Dendritic cell treated with granulocyte-macrophage colony-stimulating factor and Interleukin-4, amounts not matched to agents 40 ng/mL and 50 ng/mL, for 4 days (primary cell): ENCODE measurements around the gene SLC39A11.

ENCODE experiments used
- H3K27ac Mint-ChIP-seq: one replicate; pipeline ENCODE4 v1.8.0; 2022; ENCODE audit warnings: mild to moderate bottlenecking, mixed read lengths
- H3K27me3 Mint-ChIP-seq: one replicate; pipeline ENCODE4 v1.8.0; 2022; ENCODE audit warnings: mild to moderate bottlenecking, mixed read lengths
- H3K36me3 Mint-ChIP-seq: one replicate; pipeline ENCODE4 v1.8.0; 2022; ENCODE audit warnings: low read depth, mixed read lengths
- H3K4me1 Mint-ChIP-seq: one replicate; pipeline ENCODE4 v1.8.0; 2022; ENCODE audit warnings: low read depth, mixed read lengths
- H3K4me3 Mint-ChIP-seq: one replicate; pipeline ENCODE4 v1.8.0; 2022; ENCODE audit warnings: mild to moderate bottlenecking, moderate library complexity, mixed read lengths
- H3K9me3 Mint-ChIP-seq: one replicate; pipeline ENCODE4 v1.8.0; 2022; ENCODE audit warnings: mixed read lengths
- intact Hi-C: fragments of 100-400 bp; cut with micrococcal nuclease; formaldehyde crosslinking; loops from one replicate; pipeline ENCODE4 v1.15.0; 2022

The SLC39A11 gene

DNA sequence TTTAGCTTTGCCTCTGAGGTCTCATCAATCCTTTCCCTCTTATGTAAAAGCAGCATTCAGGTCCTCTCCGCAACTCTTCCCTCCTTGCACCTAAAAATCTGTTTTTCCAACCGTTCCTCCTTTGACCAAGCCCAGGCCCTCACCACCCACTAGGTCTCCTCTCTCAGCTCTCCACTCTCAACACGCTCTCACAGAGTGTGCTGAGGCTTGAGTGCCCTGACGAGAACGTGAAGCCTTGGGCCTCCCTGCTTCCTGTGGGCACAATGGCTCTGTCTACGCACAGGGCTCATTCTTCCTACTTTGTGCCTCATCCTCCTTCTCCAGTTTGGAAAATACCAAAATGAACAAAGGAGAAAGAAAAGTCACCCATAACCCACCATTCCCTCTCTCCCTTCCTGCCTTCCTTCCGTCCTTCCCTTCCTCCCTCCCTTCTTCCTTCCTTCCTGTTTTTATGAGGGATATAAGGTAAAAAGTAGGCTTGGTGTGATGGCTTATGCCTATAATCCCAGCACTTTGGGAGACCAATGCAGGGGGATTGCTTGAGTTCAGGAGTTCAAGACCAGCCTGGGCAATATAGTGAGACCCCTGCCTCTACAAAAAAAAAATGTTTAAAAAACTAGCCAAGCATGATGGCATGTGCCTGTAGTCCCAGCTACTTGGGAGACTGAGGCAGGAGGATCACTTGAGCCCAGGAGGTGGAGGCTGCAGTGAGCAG lies 31.3 kb upstream of the SLC39A11 start:
- Mint-ChIP-seq H3K27ac (no peak overlapping the region), H3K9me3 (no peaks in the 10 kb centered on the region), H3K36me3 (no peaks in the 10 kb centered on the region), H3K27me3 (no peaks in the 10 kb centered on the region), H3K4me1 (peaks cover 4% of the 10 kb centered on the region), H3K4me3 (no peak overlapping the region)
- intact Hi-C loops = no loop called here

DNA sequence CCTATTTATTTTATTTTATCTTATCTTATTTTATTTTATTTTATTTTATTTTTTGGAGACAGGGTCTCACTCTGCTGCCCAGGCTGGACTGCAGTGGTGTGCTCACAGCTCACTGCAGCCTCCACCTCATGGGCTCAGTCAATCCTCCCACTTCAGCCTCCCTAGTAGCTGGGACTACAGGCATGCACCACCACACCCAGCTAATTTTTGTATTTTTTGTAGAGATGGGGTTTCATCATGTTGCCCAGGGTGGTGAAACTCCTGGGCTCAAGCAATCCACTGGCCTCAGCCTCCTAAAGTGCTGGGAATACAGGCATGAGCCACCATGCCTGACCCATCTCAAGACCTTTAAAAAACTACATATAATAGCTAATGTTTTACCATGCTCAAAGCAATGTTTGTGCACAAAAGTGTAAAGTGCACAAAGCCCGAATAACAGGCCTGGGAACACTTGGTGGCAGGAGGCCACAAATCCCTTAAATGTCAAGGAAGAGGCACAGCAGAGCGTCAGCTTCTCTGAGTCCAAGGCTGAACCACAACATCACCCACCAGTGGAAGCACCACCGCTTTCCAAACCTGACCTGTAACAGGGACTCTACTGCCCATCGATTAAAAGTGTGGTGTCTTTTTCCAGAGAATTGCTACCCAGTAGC lies 30.6 kb upstream of the SLC39A11 start:
- intact Hi-C loops = no loop called here

DNA sequence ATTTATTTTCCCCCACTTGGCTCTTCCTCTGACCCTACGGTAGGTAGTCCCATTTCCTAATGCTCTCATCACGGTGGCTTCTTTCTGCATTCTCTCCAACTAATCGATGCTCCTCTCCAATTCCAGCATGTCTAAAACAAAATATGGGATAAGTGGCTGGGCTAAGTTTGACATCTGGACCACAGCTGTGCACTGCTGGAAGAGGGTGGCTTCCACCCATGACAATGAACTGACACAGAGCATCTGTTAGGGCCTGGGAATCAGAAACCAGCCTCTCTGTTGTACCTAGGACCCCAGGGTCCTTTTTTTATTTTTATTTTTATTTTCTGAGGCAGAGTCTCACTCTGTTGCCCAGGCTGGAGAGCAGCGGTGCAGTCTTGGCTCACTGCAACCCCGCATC lies 29.0 kb upstream of the SLC39A11 start:
- H3K9me3 Mint-ChIP-seq = no peaks in the 10 kb centered on the region
- H3K36me3 Mint-ChIP-seq = no peaks in the 10 kb centered on the region
- peaks cover 4% of the 10 kb centered on the region for H3K4me1 Mint-ChIP-seq
- no peak overlapping the region for H3K27ac Mint-ChIP-seq
- intact Hi-C loops = no loop called here
- no peak overlapping the region for H3K4me3 Mint-ChIP-seq
- no peaks in the 10 kb centered on the region for H3K27me3 Mint-ChIP-seq

More for the DNA sequence above, 30.6 kb upstream of the SLC39A11 start:
- H3K36me3 Mint-ChIP-seq = no peaks in the 10 kb centered on the region
- H3K4me1 Mint-ChIP-seq = peaks cover 4% of the 10 kb centered on the region
- H3K27ac Mint-ChIP-seq = no peak overlapping the region
- H3K4me3 Mint-ChIP-seq = no peak overlapping the region
- H3K9me3 Mint-ChIP-seq = no peaks in the 10 kb centered on the region
- no peaks in the 10 kb centered on the region for H3K27me3 Mint-ChIP-seq

DNA sequence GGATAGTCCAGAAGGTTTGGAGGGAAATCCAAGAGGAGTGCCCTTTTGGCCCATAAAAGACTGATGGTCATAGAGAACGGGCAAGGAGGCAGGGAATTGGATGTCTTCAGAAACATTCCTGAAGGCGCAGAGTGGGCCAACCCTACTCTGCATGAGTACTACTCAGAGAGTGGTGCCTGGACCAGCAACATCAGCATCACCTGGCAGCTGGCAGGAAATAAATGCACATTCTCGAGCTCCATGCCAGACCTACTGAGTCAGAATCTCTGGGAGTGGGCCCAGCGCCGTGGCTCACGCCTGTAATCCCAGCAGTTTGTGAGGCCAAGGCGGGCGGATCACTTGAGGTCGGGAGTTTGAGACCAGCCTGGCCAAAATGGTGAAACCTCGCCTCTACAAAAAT lies 27.1 kb upstream of the SLC39A11 start:
- no peak overlapping the region for H3K27ac Mint-ChIP-seq

DNA sequence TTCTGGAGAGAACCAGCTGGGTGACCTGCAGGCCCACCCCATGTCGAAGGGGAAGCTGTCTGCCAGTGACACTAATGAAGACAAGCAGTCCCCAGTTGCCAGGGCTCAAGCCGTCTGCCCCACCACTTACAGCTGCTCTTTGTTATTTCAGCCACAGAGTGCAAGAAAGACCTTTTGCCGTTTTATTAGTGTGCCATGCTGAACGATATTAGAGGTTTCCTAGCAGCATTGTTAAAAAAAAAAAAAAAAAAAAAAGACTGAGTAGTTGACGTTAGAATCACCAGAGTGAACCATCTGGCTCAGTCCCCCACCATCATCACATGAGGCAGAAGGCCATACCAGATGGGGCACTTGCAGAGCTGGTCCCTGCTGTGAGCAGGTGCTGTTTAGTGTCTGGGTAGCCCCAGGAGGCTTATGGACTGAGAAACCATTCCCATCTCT lies 26.5 kb upstream of the SLC39A11 start:
- Mint-ChIP-seq H3K27me3 (no peaks in the 10 kb centered on the region), H3K4me1 (peaks cover 4% of the 10 kb centered on the region), H3K9me3 (peaks cover 10% of the 10 kb centered on the region), H3K36me3 (no peaks in the 10 kb centered on the region), H3K27ac (no peak overlapping the region), H3K4me3 (no peak overlapping the region)
- intact Hi-C loops = no loop called here

More for the DNA sequence above, 27.1 kb upstream of the SLC39A11 start:
- Mint-ChIP-seq H3K4me3 (no peak overlapping the region), H3K36me3 (no peaks in the 10 kb centered on the region), H3K27me3 (no peaks in the 10 kb centered on the region), H3K4me1 (peaks cover 4% of the 10 kb centered on the region), H3K9me3 (peaks cover 10% of the 10 kb centered on the region)
- intact Hi-C loops = no loop called here

DNA sequence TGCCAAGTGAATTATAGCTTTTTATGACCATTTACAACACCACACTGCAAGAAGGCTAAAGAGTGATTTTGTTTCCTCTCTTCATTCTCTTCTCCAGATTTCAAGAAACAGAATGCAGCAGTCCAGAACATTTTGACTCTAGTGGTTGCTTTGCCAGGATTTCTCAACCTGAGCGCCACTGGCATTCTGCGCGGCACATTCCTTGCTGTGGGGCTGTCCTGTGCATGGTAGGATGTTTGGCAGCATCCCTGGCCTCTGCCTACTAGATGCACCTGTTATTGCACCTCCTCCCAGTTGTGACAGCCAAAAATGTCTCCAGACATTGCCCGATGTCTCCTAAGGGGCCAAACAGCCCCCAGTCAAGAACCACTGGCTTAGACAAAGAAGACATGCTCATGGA lies 25.7 kb upstream of the SLC39A11 start:
- Mint-ChIP-seq H3K4me3 (no peak overlapping the region), H3K27me3 (no peaks in the 10 kb centered on the region), H3K27ac (no peak overlapping the region), H3K4me1 (no peaks in the 10 kb centered on the region), H3K9me3 (peaks cover 10% of the 10 kb centered on the region), H3K36me3 (no peaks in the 10 kb centered on the region)
- intact Hi-C loops = no loop called here

DNA sequence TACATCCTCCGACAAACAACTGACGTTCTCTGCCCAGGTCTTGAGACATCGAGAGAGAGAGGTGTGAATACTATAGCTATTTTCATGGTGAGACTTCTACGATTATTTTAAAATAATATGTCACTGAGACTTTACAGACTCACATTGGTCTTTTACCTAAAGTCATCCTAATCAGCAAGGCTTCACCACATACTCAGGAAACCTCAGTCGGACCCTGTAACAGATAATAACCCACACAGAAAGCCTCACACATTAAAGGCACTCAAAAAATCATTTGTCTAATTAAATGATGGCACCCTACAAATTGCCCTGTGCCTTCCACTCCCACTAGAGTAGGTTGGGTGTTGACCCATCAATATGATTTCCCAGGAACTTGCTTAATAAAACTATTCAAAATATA lies 19.8 kb upstream of the SLC39A11 start:
- intact Hi-C loops = no loop called here
- H3K36me3 Mint-ChIP-seq = no peaks in the 10 kb centered on the region
- H3K27ac Mint-ChIP-seq = no peak overlapping the region
- no peak overlapping the region for H3K4me3 Mint-ChIP-seq
- H3K9me3 Mint-ChIP-seq = peaks cover 10% of the 10 kb centered on the region
- H3K27me3 Mint-ChIP-seq = no peaks in the 10 kb centered on the region
- H3K4me1 Mint-ChIP-seq = peaks cover 4% of the 10 kb centered on the region

DNA sequence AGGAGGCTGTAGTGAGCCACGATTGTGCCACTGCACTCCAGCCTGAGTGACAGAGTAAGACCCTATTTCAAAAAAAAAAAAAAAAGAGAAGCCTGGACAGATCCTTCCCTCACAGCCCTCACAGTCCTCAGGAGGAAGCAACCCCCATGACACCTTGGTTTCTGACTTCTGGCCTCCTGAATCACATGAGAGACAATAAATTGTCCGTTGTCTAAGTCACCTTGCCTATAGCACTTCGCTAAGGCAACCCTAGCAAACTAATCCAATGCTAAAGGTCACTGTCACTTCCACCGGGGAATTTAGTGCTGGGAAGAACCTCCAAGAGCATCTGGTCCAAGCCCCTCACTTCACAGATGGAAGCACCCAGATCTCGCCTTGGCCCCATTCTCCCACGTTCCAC lies 18.9 kb upstream of the SLC39A11 start:
- H3K27me3 Mint-ChIP-seq = no peaks in the 10 kb centered on the region
- intact Hi-C loops = no loop called here

DNA sequence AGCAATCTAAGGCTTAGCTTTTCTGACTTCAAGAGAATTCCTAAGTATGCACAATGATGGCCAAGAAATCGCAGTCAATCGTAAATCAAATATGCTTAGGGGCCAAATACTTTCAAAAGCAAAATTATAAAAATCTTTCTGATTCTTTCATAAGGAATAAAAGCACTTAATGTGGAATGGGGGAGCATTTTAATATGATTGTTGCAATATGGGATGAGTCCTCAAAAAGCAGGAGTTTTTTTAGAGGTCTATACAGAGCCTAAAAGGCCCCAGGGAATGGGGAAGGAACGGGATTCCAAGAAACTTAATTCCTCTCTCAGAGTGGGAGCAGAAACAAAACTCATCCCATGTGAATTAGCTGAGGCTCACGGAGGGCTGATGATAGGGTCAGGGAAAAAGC lies 14.7 kb upstream of the SLC39A11 start:
- no peak overlapping the region for H3K4me3 Mint-ChIP-seq
- no peaks in the 10 kb centered on the region for H3K36me3 Mint-ChIP-seq
- H3K27me3 Mint-ChIP-seq = no peaks in the 10 kb centered on the region
- H3K9me3 Mint-ChIP-seq = peaks cover 8% of the 10 kb centered on the region
- no peak overlapping the region for H3K27ac Mint-ChIP-seq
- intact Hi-C loops = no loop called here
- peaks cover 19% of the 10 kb centered on the region for H3K4me1 Mint-ChIP-seq

More for the DNA sequence above, 18.9 kb upstream of the SLC39A11 start:
- Mint-ChIP-seq H3K27ac (no peak overlapping the region), H3K4me3 (no peak overlapping the region), H3K4me1 (peaks cover 5% of the 10 kb centered on the region), H3K9me3 (peaks cover 10% of the 10 kb centered on the region), H3K36me3 (no peaks in the 10 kb centered on the region)

DNA sequence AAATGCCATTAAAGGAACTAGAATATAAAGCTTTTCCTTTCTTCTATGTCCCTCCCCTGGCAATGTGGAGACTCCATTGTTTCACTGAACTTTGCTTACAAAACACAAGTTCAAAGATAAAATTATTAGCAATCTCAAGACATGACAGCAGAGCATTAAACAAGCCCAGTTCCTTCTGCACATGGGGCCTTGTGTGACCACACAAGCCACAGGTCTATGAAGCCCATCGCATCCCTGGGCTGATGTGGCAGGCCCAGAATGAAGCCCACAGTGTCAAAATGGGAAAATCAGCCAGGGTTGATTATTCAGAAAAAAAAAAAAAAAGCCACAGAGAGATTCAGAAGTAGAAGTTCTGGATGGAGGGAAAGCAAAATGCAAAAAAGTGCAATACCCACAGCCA lies 12.9 kb upstream of the SLC39A11 start:
- Mint-ChIP-seq H3K27me3 (no peaks in the 10 kb centered on the region), H3K27ac (no peak overlapping the region), H3K9me3 (peaks cover 8% of the 10 kb centered on the region), H3K4me1 (peaks cover 19% of the 10 kb centered on the region), H3K4me3 (no peak overlapping the region), H3K36me3 (no peaks in the 10 kb centered on the region)
- intact Hi-C loops = no loop called here

DNA sequence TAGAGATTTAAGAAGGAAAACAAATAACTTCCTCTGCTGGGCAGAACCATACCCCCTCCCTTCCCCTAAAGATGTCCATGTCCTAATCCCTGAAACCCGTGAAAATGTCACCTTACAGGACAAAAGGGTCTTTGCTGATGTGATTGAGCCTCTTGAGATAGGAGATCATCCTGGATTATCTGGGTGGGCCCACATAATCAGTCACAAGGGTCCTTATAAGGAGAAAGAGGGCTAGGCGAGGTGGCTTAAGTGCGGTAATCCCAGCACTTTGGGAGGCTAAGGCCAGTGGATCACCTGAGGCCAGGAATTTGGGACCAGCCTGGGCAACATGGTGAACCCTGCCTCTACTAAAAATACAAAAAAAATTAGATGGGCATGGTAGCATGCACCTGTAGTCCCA lies 12.0 kb upstream of the SLC39A11 start:
- peaks cover 8% of the 10 kb centered on the region for H3K9me3 Mint-ChIP-seq
- H3K4me3 Mint-ChIP-seq = no peak overlapping the region
- H3K36me3 Mint-ChIP-seq = no peaks in the 10 kb centered on the region
- H3K4me1 Mint-ChIP-seq = peaks cover 25% of the 10 kb centered on the region
- peaks cover 1% of the 10 kb centered on the region for H3K27me3 Mint-ChIP-seq
- intact Hi-C loops = no loop called here
- H3K27ac Mint-ChIP-seq = no peak overlapping the region

DNA sequence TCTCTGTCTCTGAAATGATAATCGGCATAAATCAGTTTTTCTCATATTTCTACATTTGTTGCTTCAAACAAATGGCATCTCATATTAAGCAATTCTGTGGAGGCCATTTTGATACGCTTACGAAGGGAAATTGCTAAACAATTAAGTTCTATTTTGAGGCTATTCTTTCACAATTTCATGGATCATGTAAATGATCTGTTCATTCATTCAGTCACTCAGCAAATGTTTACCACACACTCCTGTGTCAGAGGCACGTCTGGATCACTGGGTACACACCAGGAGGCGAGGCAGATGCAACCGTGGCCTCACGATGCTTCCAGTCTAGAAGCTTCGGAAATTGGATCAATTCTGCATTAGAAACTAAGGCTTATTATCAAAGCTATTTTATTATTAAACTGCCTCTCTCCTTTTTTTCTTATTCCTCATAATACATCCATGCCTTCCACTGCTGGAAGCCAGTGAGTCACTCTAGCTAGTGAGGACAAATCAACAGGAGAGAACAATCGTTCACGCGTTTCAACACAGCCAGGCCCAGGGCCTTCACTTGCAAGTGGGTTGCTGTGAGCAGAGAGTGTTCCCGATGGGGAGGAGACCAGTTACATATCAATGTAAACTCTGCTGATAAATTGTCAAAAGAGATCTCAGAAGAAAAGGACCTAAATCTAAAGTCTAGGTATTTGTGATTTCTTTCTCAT lies 11.3 kb upstream of the SLC39A11 start:
- Mint-ChIP-seq H3K4me3 (no peak overlapping the region), H3K9me3 (peaks cover 8% of the 10 kb centered on the region), H3K4me1 (peaks cover 32% of the 10 kb centered on the region), H3K27ac (no peak overlapping the region), H3K36me3 (no peaks in the 10 kb centered on the region), H3K27me3 (peaks cover 3% of the 10 kb centered on the region)
- intact Hi-C loops = no loop called here

DNA sequence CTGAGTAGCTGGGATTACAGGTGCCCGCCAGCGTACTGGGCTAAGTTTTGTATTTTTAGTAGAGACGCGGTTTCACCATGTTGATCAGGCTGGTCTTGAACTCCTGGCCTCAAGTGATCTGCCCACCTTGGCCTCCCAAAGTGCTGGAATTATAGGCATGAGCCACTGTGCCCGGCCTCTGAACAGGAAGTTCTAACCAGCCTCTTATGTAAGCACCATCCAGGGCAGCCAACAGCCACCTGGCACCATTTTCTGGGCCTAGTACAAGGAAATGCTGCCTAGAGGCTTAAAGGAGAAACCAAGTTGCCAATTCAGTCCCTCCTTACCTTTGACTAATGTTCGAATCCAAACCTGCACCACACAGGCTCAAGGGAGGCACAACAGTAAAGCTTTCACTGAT lies 8.5 kb upstream of the SLC39A11 start:
- H3K27me3 Mint-ChIP-seq = peaks cover 3% of the 10 kb centered on the region

DNA sequence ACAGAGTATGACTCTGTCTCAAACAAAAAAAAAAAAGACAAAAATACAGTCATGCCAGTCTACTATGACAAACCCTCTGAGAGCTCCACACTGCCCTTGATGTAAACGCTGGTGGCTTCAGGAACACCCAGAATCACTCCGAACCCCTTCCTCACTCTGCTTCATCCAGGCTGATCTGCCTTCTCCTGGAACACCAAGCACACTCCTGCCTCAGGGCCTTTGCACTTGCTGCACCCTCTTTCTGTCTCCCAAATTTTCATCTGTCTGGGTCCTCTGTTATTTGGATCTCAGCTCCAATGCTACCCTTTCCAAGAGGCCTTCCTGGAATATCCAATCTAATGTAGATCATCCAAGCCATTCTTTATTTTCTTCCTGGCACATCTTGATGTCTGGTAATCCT lies 7.9 kb upstream of the SLC39A11 start:
- Mint-ChIP-seq H3K36me3 (no peaks in the 10 kb centered on the region), H3K9me3 (peaks cover 8% of the 10 kb centered on the region), H3K27me3 (peaks cover 3% of the 10 kb centered on the region), H3K27ac (no peak overlapping the region), H3K4me3 (no peak overlapping the region), H3K4me1 (peaks cover 43% of the 10 kb centered on the region)
- intact Hi-C loops = no loop called here

More for the DNA sequence above, 8.5 kb upstream of the SLC39A11 start:
- intact Hi-C loops = no loop called here
- Mint-ChIP-seq H3K9me3 (peaks cover 8% of the 10 kb centered on the region), H3K27ac (no peak overlapping the region), H3K4me3 (no peak overlapping the region), H3K36me3 (no peaks in the 10 kb centered on the region), H3K4me1 (peaks cover 43% of the 10 kb centered on the region)
